KMS-11 (cell line): ENCODE data around the gene CCDC88A.
"Not testable (repeated sequence)": the region's sequence is repeated elsewhere in the genome, so short reads cannot be mapped to it uniquely, and the experiment has no call there.

Source experiments
- H2AFZ ChIP-seq: fragments of 200-600 bp; sonication (generic); 2 replicates; pipeline ENCODE4 v1.6.1; 2016; ENCODE audit warnings: antibody characterized with exemption, mixed run types, low read depth
- H3K27ac ChIP-seq: fragments of 200-600 bp; sonication (generic); 2 replicates; pipeline ENCODE4 v1.6.1; 2016; ENCODE audit warnings: mild to moderate bottlenecking, mixed run types
- H3K27me3 ChIP-seq: fragments of 200-600 bp; sonication (generic); 2 replicates; pipeline ENCODE4 v1.6.1; 2017; ENCODE audit warnings: mild to moderate bottlenecking, low read depth, mixed run types, moderate library complexity; ENCODE audit not compliant: insufficient read depth
- H3K36me3 ChIP-seq: fragments of 200-600 bp; sonication (generic); 2 replicates; pipeline ENCODE4 v1.6.1; 2017; ENCODE audit warnings: mild to moderate bottlenecking, mixed run types; ENCODE audit not compliant: insufficient read depth
- H3K4me1 ChIP-seq: fragments of 200-600 bp; sonication (generic); 2 replicates; pipeline ENCODE4 v1.6.1; 2016; ENCODE audit warnings: mild to moderate bottlenecking, low read depth, mixed run types; ENCODE audit not compliant: poor library complexity, severe bottlenecking
- H3K4me2 ChIP-seq: fragments of 200-600 bp; sonication (generic); 2 replicates; pipeline ENCODE4 v1.7.0; 2016; ENCODE audit warnings: mild to moderate bottlenecking, mixed run types
- H3K4me3 ChIP-seq: fragments of 200-600 bp; sonication (generic); IDR thresholded peaks from 2 replicates; pipeline ENCODE4 v1.6.1; 2017; ENCODE audit warnings: low read depth, low read length, mixed read lengths; ENCODE audit not compliant: insufficient read depth
- H3K79me2 ChIP-seq: fragments of 200-600 bp; sonication (generic); 2 replicates; pipeline ENCODE4 v1.6.1; 2016; ENCODE audit warnings: low read depth, mixed run types; ENCODE audit not compliant: insufficient read depth
- H3K9ac ChIP-seq: fragments of 200-600 bp; sonication (generic); 2 replicates; pipeline ENCODE4 v1.6.1; 2016; ENCODE audit warnings: mild to moderate bottlenecking, mixed run types
- H4K20me1 ChIP-seq: fragments of 200-600 bp; sonication (generic); 2 replicates; pipeline ENCODE4 v1.6.1; 2016; ENCODE audit warnings: mild to moderate bottlenecking, mixed run types; ENCODE audit not compliant: insufficient read depth
- TF ChIP-seq, protein P1 (sequence below): fragments of 200-600 bp; sonication (generic); conservative IDR thresholded peaks from 2 replicates; pipeline ENCODE4 v1.6.1; 2017; ENCODE audit warnings: low read depth, mild to moderate bottlenecking, antibody characterized with exemption, low read length, moderate library complexity, mixed read lengths

CCDC88A gene

DNA sequence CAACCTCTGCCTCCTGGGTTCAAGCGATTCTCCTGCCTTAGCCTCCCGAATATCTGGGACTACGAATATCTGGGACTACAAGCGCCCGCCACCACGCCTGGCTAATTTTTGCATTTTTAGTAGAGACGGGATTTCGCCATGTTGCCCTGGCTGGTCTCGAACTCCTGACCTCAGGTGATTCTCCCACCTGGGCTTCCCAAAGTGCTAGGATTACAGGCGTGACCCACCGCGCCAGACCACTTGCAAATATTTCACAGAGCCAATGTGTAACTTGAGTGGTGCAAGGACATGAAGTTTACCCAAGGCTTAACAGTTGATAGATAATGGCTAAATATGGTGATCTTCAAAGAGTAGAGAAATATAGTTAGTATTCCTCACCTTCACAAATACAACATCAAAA, 136.6 kb downstream of the CCDC88A start:
- Histone ChIP-seq H3K9ac (no peak overlapping the region), H3K79me2 (peaks cover 7% of the 10 kb centered on the region; the same call in 1 of the 2 replicates), H3K4me2 (peak overlapping the region; percentile 78; the same call in 1 of the 2 replicates), H3K27me3 (no peaks in the 10 kb centered on the region), H3K27ac (no peak overlapping the region), H3K4me3 (no peak overlapping the region), H3K36me3 (no peaks in the 10 kb centered on the region), H2AFZ (no peak overlapping the region), H4K20me1 (no peaks in the 10 kb centered on the region), H3K4me1 (peaks cover 12% of the 10 kb centered on the region)
- TF ChIP-seq, protein P1, sequence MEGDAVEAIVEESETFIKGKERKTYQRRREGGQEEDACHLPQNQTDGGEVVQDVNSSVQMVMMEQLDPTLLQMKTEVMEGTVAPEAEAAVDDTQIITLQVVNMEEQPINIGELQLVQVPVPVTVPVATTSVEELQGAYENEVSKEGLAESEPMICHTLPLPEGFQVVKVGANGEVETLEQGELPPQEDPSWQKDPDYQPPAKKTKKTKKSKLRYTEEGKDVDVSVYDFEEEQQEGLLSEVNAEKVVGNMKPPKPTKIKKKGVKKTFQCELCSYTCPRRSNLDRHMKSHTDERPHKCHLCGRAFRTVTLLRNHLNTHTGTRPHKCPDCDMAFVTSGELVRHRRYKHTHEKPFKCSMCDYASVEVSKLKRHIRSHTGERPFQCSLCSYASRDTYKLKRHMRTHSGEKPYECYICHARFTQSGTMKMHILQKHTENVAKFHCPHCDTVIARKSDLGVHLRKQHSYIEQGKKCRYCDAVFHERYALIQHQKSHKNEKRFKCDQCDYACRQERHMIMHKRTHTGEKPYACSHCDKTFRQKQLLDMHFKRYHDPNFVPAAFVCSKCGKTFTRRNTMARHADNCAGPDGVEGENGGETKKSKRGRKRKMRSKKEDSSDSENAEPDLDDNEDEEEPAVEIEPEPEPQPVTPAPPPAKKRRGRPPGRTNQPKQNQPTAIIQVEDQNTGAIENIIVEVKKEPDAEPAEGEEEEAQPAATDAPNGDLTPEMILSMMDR, result no peak

DNA sequence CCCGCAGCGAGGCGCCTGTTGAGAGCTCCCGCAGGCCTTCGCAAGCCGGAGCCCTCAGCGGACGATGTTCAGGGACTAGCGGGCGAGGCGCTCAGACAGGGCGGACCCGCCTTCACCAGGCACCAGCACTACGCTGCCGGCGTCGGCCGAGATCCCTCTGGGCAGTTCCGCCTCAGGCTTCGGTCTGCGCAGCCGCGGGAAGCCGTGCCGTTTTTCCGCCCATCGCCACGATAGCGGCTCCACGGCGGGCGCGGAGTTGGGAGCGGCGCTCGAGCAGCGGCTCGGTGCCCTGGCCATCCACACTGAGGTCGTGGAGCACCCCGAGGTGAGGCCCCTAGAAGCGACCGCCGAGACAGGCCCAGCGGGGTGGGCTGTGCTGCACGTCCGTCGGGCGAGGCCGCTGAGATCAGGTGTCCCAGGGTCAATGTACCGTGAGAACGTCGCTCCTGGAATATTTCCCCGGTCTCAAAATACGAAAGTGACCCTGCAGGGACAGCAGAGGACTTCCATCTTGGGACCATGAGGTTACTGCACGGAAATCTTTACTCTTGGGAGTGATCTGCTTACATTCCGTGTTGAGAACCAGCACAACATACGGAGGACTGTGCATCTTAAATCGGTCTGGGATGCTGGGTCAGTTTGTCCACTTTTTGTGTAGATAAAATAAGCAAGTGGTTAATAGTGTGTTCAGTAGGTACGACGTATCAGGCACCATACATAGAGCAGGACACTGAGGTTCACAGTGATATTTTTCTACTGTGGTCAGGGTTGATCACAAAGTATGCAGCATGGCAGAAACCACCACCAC, 137.3 kb downstream of the CCDC88A start:
- H3K4me1 ChIP-seq, result peaks cover 12% of the 10 kb centered on the region
- H3K27me3 ChIP-seq, result no peaks in the 10 kb centered on the region
- TF ChIP-seq, protein P1, result no peak
- H4K20me1 ChIP-seq, result no peaks in the 10 kb centered on the region
- H3K27ac ChIP-seq, result peak overlapping the region; percentile 23
- peaks cover 7% of the 10 kb centered on the region; the same call in 1 of the 2 replicates for H3K79me2 ChIP-seq
- H3K36me3 ChIP-seq, result no peaks in the 10 kb centered on the region
- peak overlapping the region; percentile 78 for H3K9ac ChIP-seq
- H3K4me2 ChIP-seq, result peak overlapping the region; percentile 78
- H3K4me3 ChIP-seq, result peak overlapping the region; percentile 90
- peak overlapping the region; percentile 98 for H2AFZ ChIP-seq

DNA sequence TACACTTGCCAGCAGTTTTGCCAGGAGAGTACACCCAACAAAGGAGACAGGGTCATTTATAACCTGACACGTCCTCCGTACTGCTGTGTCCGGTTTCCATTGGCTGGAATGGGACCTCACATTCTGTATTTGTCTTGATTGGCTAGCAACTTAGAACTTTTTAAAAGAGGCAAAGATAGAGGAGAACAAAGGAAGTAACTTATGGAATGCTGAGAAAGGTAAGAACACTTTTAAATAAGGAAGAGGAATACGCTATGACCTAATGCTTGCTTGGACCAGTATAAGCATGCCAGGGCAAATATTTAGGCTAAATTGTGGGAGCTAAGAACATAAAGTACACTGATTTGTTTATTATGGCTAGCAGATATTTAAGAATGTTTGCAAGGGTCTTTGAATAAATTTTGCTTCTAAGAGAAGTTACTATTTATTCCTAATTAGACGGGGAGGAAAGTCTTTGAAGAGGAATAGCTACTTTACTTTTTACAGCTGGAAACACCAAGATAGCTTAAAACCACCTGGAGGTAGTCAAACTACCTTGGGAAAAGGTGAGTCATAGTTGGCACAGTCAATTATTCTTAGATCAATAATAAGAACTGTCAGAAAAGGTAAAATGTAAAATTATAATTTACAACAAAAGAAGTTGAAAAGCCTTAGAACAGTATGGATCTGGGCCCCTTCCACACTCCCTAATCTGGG, 138.7 kb downstream of the CCDC88A start:
- not testable (repeated sequence) for H3K27me3 ChIP-seq, H3K4me3 ChIP-seq, H4K20me1 ChIP-seq, H3K79me2 ChIP-seq, H3K36me3 ChIP-seq, H3K27ac ChIP-seq, H3K9ac ChIP-seq
- H2AFZ ChIP-seq, result peak overlapping the region; percentile 98; the same call in 1 of the 2 replicates
- peaks cover 12% of the 10 kb centered on the region for H3K4me1 ChIP-seq
- peak overlapping the region; percentile 78; the same call in 1 of the 2 replicates for H3K4me2 ChIP-seq

DNA sequence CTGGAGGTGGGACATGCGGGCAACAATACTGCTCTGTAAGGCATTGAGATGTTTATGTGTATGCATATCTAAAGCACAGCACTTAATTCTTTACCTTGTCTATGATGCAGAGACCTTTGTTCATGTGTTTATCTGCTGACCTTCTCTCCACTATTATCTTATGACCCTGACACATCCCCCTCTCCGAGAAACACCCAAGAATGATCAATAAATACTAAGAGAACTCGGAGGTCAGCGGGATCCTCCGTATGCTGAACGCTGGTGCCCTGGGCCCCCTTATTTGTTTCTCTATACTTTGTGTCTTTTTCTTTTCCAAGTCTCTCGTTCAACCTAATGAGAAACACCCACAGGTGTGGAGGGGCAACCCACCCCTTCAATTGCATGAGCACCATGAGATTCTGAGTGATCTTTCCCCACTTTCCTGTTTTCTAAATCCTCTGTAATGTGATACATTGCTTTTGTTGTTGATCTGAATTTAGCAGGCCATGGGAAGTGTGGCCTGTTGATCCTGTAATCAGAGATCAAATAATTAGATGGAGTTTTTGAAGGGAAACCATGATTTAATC, 139.7 kb downstream of the CCDC88A start:
- not testable (repeated sequence) for H3K36me3 ChIP-seq, H3K27me3 ChIP-seq, H3K79me2 ChIP-seq, H3K9ac ChIP-seq, H3K4me3 ChIP-seq, H2AFZ ChIP-seq, H3K27ac ChIP-seq, H3K4me2 ChIP-seq, H4K20me1 ChIP-seq
- H3K4me1 ChIP-seq, result peaks cover 12% of the 10 kb centered on the region

DNA sequence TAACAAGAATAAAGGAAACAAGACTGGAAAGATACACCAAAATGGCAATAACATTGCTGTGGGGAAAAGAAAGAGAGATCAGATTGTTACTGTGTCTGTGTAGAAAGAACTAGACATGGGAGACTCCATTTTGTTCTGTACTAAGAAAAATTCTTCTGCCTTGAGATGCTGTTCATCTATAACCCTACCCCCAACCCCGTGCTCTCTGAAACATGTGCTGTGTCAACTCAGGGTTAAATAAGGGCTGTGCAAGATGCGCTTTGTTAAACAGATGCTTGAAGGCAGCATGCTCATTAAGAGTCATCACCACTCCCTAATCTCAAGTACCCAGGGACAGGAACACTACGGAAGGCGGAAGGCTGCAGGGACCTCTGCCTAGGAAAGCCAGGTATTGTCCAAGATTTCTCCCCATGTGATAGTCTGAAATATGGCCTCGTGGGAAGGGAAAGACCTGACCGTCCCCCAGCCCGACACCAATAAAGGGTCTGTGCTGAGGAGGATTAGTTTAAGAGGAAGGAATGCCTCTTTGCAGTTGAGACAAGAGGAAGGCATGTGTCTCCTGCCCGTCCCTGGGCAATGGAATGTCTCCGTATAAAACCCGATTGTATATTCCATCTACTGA, 140.3 kb downstream of the CCDC88A start:
- H3K4me2 ChIP-seq, H3K4me3 ChIP-seq, H4K20me1 ChIP-seq, H3K27me3 ChIP-seq, H3K27ac ChIP-seq, H2AFZ ChIP-seq, H3K36me3 ChIP-seq, H3K79me2 ChIP-seq, H3K9ac ChIP-seq: not testable (repeated sequence)
- H3K4me1 ChIP-seq, result peaks cover 12% of the 10 kb centered on the region
